Lung microvascular endothelial cell (primary cell): ENCODE measurements around the gene SLC38A4. TPM values are rescaled to one million over a fixed set of nuclear protein-coding genes. Genes with fewer than 3 reads are reported as not detected.
"Not testable (repeated sequence)": the region's sequence is repeated elsewhere in the genome, so short reads cannot be mapped to it uniquely, and the experiment has no call there.

Experiments
- DNase-seq, 2 donors: peaks; one replicate each; pipeline versions ENCODE4 v3.0.0 to v3.0.0-alpha.2; 2010; ENCODE audit warnings: low read depth in 2 of 2
- total RNA-seq: library from RNA; depleted of rRNA; stranded (reverse); fragments of >200 nt; gene quantifications from 2 replicates; pipeline ENCODE4 v1.2.1, GENCODE V29; 2014

Gene SLC38A4
- total RNA-seq, 1 donor from 2014 or later = 1.6 TPM

DNA sequence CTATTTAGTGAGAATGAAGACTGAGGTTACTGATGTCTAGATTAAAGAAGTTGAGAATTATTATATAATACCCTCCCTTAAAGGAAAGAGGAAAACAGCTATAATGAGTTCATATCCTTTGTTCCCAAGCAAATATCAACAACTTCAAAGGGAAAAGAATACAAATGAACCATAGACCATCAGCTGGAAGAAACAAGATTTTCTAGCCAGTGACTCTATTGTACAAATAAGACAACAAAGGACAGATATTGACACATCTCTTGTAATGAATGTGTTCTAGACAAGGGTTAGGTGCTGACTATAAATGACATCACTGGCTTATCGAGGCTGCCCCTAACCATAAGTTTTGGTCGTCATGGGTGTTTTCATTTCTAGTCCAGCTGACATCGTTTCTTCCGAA, 48.2 kb downstream of the SLC38A4 start:
- no peak for DNase-seq

GRCh38 chr12:46775796-46776195, 50.0 kb downstream of the SLC38A4 start:
- DNase-seq = no peak

GRCh38 chr12:46774322-46774633, 51.5 kb downstream of the SLC38A4 start:
- no peak for DNase-seq

- no peak for DNase-seq
Measured at GRCh38 chr12:46773586-46774321, 52.0 kb downstream of the SLC38A4 start.

- DNase-seq = no peak
Measured at GRCh38 chr12:46771268-46771827, 54.4 kb downstream of the SLC38A4 start.

DNA sequence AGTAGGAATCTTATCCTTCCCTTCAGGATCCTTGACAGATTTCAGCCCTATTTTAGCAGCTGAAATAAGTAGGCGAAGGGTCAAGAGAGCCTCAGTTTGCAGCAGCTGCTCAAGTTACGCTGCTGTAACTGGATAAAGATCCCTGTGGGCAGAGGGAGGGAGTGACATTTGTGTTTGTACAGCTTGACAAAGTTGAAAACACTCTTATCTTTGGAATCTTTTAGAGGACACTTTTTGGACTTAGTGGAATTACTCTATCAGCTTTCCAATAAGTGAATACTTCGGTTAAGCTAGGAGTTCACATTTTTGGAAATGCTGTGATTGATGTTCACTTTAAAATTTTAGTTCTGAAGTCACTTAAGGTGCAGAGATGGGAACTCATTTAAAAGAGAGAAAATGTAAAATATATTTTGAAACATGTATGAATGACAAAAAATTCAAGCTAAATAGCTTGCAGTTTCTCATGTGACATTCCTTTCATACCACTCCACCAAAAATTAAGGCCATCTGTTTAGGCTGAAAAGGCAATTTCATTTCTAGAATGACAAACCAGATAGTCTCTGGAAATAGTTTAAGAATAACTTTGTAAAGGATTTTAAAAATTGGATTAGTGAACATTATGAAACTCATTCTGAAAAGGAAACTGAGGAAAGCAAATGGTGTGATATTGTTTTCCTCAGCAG, 55.2 kb downstream of the SLC38A4 start:
- no peak for DNase-seq

DNA sequence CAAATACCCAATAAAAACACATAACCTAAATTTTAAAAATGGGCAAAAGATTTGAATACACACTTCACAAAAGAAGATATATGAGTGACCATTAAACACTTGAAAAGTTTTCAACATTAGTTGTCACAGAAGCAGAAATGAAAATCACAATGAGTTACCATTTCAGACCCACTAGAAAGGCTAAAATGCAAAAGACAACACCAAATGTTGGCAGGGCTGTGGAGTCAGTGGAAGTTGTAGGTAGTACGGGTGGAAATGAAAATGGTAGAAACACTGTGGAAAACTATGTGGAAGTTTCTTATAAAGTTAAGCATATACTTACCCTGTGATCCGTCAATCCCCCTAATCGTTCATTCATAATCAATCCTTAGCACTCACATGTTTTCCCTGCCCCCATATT, 61.8 kb downstream of the SLC38A4 start:
- DNase-seq = no peak

DNA sequence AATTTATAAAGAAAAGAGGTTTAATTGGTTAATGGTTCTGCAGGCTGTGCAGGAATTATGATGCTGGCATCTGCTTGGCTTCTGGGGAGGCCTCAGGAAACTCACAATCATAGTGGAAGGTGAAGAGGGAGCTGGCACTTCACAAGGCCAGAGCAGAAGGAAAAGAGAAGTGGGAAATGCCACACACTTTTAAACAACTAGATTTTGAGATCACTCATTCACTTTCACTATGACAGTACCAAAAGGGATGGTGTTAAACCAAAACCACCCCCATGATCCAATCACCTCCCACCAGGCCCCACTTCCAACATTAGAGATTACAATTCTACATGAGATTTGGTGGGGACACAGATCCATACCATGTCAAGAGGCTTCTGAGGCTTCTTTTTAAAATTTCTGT, 62.6 kb downstream of the SLC38A4 start:
- no peak for DNase-seq

DNA sequence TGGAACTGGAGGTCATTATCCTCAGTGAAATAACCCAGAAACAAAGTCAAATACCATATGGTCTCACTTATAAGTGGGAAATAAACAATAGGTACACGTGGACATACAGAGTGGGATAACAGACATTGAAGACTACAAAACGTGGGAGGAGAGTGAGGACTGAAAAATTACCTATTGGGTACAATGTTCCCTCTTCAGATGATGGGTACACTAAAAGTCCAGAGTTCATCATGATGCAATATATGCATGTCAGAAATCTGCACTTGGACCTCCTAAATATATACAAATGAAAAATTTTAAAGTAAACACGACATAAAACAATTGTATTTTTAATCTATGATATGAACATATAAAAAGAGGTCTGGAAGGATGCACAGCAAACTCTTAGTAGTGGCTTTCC, 71.2 kb downstream of the SLC38A4 start:
- DNase-seq = no peak

DNA sequence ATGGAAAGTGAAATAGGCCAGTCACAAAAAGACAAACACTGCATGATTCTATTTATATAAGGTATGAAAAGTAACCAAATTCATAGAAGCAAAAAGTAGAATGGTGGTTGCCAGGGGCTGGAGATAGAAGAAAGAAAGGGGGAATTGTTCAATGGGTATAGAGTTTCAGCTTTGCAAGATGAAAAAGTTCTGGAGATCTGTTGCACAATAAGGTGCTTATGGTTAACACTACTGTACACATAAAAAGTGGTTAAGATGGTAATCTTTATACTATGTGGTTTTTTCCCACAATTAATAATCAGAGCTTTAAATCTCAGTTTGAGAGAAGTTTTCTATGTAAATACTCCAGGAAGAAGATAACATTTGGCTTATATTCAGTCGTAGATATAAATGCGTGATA, 73.4 kb downstream of the SLC38A4 start:
- no peak for DNase-seq

- DNase-seq = no peak
Measured at GRCh38 chr12:46751173-46751572, 74.6 kb downstream of the SLC38A4 start.

DNA sequence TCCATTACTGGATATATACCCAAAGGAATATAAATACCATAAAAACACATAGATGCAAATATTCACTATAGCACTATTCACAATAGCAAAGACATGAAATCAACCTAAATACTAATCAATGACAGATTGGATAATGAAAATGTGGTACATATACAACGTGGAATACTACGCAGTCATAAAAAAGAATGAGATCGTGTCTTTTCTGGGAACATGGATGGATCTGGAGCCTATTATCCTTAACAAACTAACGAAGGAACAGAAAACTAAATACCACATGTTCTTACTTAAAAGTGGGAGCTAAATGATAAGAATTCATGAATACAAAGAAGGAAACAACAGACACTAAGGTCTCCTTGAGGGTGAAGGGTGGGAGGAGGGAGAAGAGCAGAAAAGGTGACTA, 76.5 kb downstream of the SLC38A4 start:
- no peak for DNase-seq

GRCh38 chr12:46744283-46744682, 81.5 kb downstream of the SLC38A4 start:
- no peak for DNase-seq

DNA sequence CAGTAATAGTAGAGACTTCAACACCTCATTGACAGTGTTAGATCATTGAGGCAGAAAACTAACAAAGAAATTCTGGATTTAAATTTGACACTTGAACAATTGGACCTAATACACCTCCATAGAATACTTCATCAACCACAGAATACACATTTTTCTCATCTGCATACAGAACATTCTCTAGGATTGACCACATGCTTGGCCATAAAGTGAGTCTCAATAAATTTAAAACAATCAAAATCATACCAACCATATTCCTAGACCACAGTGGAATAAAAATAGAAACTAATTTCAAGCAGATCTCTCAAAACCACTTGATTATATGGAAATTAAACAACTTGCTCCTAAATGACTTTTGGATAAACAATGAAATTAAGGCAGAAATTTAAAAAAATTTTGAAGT, 82.3 kb downstream of the SLC38A4 start:
- no peak for DNase-seq

- not testable (repeated sequence) for DNase-seq
Measured at GRCh38 chr12:46742271-46742670, 83.5 kb downstream of the SLC38A4 start.

- no peak for DNase-seq
Measured at GRCh38 chr12:46725332-46725731, 100.5 kb downstream of the SLC38A4 start.

GRCh38 chr12:46723629-46724419, 102.0 kb downstream of the SLC38A4 start:
- no peak for DNase-seq

- peak; percentile 16 to 21 for DNase-seq
Measured at GRCh38 chr12:46722394-46723185, 103.2 kb downstream of the SLC38A4 start.

DNA sequence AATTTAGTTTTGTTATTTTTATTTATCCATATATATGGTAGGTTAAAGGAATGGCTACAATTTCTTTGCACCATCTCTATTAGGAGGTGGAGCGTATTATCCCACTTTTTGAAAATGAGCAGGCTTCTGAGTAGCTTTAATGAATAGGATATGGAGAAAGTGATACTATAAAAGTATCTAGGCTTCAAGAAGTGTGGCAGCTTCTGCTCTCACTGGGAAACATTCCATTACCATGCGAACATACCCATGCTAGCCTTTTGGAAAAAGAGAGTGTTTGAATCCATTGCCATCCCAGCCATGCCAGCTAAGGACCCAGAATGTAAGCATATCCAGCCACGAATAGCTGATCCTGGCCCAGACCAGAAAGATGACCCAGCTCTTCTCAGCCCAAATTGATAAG, 107.3 kb downstream of the SLC38A4 start:
- no peak for DNase-seq

- no peak for DNase-seq
Measured at GRCh38 chr12:46717868-46718267, 107.9 kb downstream of the SLC38A4 start.

DNA sequence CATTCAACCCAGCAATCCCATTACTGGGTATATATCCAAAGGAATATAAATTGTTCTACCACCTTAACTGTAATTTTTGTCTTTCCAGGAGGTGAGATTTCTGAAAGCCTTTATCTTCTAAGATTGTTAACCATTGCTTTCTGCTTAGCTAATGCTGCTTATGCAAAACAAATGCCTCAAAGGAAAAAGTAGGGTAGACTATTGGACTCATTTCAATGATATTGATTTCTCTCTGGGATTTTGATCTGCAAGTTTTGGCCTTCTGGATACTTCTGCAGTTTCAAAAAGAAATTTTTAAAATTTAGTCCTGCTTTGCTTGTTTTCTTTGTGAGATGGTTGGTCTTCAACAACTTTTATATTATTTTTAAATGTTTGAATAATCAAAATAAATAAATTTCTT, 108.6 kb downstream of the SLC38A4 start:
- no peak for DNase-seq
